ENCODE measurements around the gene UNC13D. TPM values are rescaled to one million over a fixed set of nuclear protein-coding genes. Genes with fewer than 3 reads are reported as not detected.
A peak's percentile ranks its signal among the peaks of the same experiment; 100 is the strongest.

The UNC13D gene
- total and polyA plus RNA-seq, 9 of the 15 experiments (the other 6 are each of a cell fraction or from before 2014, with no cell fraction given): 0.86 to 244 (median 69.2) TPM

DNA sequence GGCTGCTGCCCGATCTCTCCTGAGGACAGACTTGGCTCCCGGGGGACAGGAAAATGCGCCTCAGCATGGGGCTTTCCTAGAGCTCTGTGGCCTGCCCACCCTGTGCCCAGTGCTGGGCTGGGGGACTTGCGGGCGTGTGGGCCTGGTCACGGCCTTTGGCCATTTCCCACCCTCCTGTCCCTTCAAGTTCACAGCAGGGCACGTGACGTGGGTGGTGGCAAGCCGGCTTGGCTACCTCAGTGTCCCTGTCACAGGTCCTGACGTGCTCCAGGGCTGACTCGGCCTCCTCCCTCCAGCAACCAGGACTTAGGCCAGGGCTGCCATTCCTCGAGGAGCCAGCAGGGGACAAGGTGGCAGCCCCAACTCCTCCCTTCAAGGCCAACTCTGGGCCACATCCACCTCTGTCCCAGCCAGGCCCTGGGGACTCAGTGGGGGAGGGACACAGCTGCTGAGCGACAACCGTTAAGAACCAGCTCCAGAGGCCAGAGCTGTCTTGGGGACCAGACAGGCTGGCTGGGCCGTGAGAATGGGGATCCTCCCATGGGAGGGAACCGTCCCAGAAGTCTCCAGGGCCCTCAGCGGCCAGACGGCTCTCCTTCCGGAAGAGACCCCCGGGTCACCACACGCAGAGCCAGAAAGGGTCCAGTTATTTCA, 981 bp upstream of the UNC13D start (continued):
- peak; percentile 44; the same call in 1 of the 2 replicates for TF ChIP-seq POLR2AphosphoS5 (IDR thresholded peaks at IDR 0.05; ENCODE audit: control insufficient read depth, insufficient read depth, low read depth, low read length)
- 0 out of 2 replicates have a peak, but pooled peaks have one; percentile 23 for TF ChIP-seq PML (IDR thresholded peaks at IDR 0.05; ENCODE audit: low read length)
- TF ChIP-seq NR4A1 (CRISPR knock-in tag; IDR thresholded peaks at IDR 0.05): no peak
- peak; percentile 70; the same call in 1 of the 2 replicates for TF ChIP-seq NR4A1 (tag; IDR thresholded peaks at IDR 0.05)
- TF ChIP-seq, protein P1, sequence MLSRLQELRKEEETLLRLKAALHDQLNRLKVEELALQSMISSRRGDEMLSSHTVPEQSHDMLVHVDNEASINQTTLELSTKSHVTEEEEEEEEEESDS (CRISPR knock-in tag; IDR thresholded peaks at IDR 0.05): no peak
- peak; percentile 28 for TF ChIP-seq CXXC5 (CRISPR knock-in tag; IDR thresholded peaks at IDR 0.05)
- TF ChIP-seq TSC22D4 (tag; IDR thresholded peaks at IDR 0.05): no peak
- no peak for TF ChIP-seq SMAD1 (IDR thresholded peaks at IDR 0.05; ENCODE audit: low read depth, low read length, partially characterized antibody)
- no peak for TF ChIP-seq ZNF282 (CRISPR knock-in tag; IDR thresholded peaks at IDR 0.05)
- peak; percentile 55 to 66 for TF ChIP-seq NRF1 (conservative IDR thresholded peaks at IDR 0.05 in 1 of 2, IDR thresholded peaks at IDR 0.05 in 1 of 2)
- TF ChIP-seq SAFB (IDR thresholded peaks at IDR 0.05; ENCODE audit: borderline replicate concordance, low read depth, low read length): no peak
- TF ChIP-seq, protein P2, sequence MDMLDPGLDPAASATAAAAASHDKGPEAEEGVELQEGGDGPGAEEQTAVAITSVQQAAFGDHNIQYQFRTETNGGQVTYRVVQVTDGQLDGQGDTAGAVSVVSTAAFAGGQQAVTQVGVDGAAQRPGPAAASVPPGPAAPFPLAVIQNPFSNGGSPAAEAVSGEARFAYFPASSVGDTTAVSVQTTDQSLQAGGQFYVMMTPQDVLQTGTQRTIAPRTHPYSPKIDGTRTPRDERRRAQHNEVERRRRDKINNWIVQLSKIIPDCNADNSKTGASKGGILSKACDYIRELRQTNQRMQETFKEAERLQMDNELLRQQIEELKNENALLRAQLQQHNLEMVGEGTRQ (CRISPR knock-in tag; IDR thresholded peaks at IDR 0.05): peak; percentile 67
- TF ChIP-seq FUS (optimal IDR thresholded peaks at IDR 0.05; ENCODE audit: low read depth, low read length): no peak
- TF ChIP-seq, protein P3, sequence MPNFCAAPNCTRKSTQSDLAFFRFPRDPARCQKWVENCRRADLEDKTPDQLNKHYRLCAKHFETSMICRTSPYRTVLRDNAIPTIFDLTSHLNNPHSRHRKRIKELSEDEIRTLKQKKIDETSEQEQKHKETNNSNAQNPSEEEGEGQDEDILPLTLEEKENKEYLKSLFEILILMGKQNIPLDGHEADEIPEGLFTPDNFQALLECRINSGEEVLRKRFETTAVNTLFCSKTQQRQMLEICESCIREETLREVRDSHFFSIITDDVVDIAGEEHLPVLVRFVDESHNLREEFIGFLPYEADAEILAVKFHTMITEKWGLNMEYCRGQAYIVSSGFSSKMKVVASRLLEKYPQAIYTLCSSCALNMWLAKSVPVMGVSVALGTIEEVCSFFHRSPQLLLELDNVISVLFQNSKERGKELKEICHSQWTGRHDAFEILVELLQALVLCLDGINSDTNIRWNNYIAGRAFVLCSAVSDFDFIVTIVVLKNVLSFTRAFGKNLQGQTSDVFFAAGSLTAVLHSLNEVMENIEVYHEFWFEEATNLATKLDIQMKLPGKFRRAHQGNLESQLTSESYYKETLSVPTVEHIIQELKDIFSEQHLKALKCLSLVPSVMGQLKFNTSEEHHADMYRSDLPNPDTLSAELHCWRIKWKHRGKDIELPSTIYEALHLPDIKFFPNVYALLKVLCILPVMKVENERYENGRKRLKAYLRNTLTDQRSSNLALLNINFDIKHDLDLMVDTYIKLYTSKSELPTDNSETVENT (CRISPR knock-in tag; IDR thresholded peaks at IDR 0.05): peak; percentile 67; the same call in 1 of the 2 replicates
- TF ChIP-seq TAF1 (IDR thresholded peaks at IDR 0.05; ENCODE audit: control insufficient read depth, extremely low read depth, insufficient read depth, low read length, severe bottlenecking): peak; percentile 73
- TF ChIP-seq OTX1 (CRISPR knock-in tag; IDR thresholded peaks at IDR 0.05): peak; percentile 82
- no peak for TF ChIP-seq GTF2A2 (tag; IDR thresholded peaks at IDR 0.05)
- no peak; the same call in none of the 2 replicates for TF ChIP-seq ETV5 (CRISPR knock-in tag; IDR thresholded peaks at IDR 0.05; ENCODE audit: low read depth)
- no peak for TF ChIP-seq MCM7 (IDR thresholded peaks at IDR 0.05)
- TF ChIP-seq E2F3 (CRISPR knock-in tag; IDR thresholded peaks at IDR 0.05): no peak
- TF ChIP-seq, protein P4, sequence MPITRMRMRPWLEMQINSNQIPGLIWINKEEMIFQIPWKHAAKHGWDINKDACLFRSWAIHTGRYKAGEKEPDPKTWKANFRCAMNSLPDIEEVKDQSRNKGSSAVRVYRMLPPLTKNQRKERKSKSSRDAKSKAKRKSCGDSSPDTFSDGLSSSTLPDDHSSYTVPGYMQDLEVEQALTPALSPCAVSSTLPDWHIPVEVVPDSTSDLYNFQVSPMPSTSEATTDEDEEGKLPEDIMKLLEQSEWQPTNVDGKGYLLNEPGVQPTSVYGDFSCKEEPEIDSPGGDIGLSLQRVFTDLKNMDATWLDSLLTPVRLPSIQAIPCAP (CRISPR knock-in tag; IDR thresholded peaks at IDR 0.05; ENCODE audit: borderline replicate concordance): no peak
- no peak for TF ChIP-seq DDX20 (tag; IDR thresholded peaks at IDR 0.05; ENCODE audit: low read depth)
- TF ChIP-seq, protein P5, sequence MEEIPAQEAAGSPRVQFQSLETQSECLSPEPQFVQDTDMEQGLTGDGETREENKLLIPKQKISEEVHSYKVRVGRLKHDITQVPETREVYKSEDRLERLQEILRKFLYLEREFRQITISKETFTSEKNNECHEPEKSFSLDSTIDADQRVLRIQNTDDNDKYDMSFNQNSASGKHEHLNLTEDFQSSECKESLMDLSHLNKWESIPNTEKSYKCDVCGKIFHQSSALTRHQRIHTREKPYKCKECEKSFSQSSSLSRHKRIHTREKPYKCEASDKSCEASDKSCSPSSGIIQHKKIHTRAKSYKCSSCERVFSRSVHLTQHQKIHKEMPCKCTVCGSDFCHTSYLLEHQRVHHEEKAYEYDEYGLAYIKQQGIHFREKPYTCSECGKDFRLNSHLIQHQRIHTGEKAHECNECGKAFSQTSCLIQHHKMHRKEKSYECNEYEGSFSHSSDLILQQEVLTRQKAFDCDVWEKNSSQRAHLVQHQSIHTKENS (CRISPR knock-in tag; IDR thresholded peaks at IDR 0.05): no peak
- TF ChIP-seq MTA2 (IDR thresholded peaks at IDR 0.05; ENCODE audit: low read depth): no peak
